K562 (cell line): ENCODE data around the gene PLEKHN1. TPM values are rescaled to one million over a fixed set of nuclear protein-coding genes. Genes with fewer than 3 reads are reported as not detected.
A peak's percentile ranks its signal among the peaks of the same experiment; 100 is the strongest.

Experiments
- E2F3 ChIP-seq: fragments of 250-450 bp; sonication (Bioruptor Pico); IDR thresholded peaks from 2 replicates; pipeline ENCODE4 v1.4.0; 2020; ENCODE audit warnings: mild to moderate bottlenecking
- ELF1 ChIP-seq: fragments of 200-800 bp; sonication (Bioruptor generic); IDR thresholded peaks from 2 replicates; pipeline ENCODE4 v1.6.1; 2016; ENCODE audit warnings: missing genetic modification characterization, missing compliant biosample characterization
- EWSR1 ChIP-seq: fragments of 450-650 bp; IDR thresholded peaks from 2 replicates; pipeline ENCODE4 v1.6.1; 2018; ENCODE audit warnings: borderline replicate concordance, mild to moderate bottlenecking, low read depth, moderate library complexity; ENCODE audit not compliant: partially characterized antibody
- GATA2 ChIP-seq: sonication (generic); formaldehyde crosslinking; IDR thresholded peaks from 2 replicates; pipeline ENCODE4 v1.4.0; 2020; ENCODE audit warnings: mild to moderate bottlenecking, missing genetic modification reagents
- KDM1A ChIP-seq, 2 experiments: fragments of 450-650 bp; IDR thresholded peaks; 2 replicates each; pipeline ENCODE4 v1.6.1; 2016; ENCODE audit warnings: mild to moderate bottlenecking in 2 of 2
- LEF1 ChIP-seq: fragments of 450-650 bp; IDR thresholded peaks from 2 replicates; pipeline ENCODE4 v1.6.1; 2016; ENCODE audit warnings: mild to moderate bottlenecking
- MTF1 ChIP-seq: fragments of 250-450 bp; sonication (Bioruptor Pico); IDR thresholded peaks from 2 replicates; pipeline ENCODE4 v1.9.0; 2021; ENCODE audit warnings: moderate library complexity, mild to moderate bottlenecking, inconsistent platforms, borderline replicate concordance
- MYNN ChIP-seq, 2 experiments: sonication (generic); formaldehyde crosslinking in 1 of 2; IDR thresholded peaks; 2 replicates each; pipeline versions ENCODE4 v1.5.0 to v1.6.1; 2016 to 2020; ENCODE audit warnings: antibody characterized with exemption in 1 of 2, missing genetic modification reagents in 1 of 2
- NR2C2 ChIP-seq, 2 experiments: fragments of 200-800 bp in 1 of 2; sonication (Bioruptor generic) in 1 of 2; sonication (generic) in 1 of 2; formaldehyde crosslinking in 1 of 2; IDR thresholded peaks; 2 replicates each; pipeline versions ENCODE4 v1.6.1 to v1.8.0; 2016 to 2022; ENCODE audit warnings: mild to moderate bottlenecking in 1 of 2, missing compliant biosample characterization in 1 of 2, missing genetic modification characterization in 1 of 2, missing genetic modification reagents in 1 of 2
- PPARD ChIP-seq: fragments of 250-450 bp; sonication (Bioruptor Pico); IDR thresholded peaks from 2 replicates; pipeline ENCODE4 v1.8.0; 2022; ENCODE audit warnings: inconsistent platforms, mild to moderate bottlenecking, moderate library complexity
- PRMT5 ChIP-seq: sonication (generic); formaldehyde crosslinking; IDR thresholded peaks from 2 replicates; pipeline ENCODE4 v1.5.0; 2020; ENCODE audit warnings: missing genetic modification reagents
- PRPF4 ChIP-seq: fragments of 200-400 bp; formaldehyde crosslinking; IDR thresholded peaks from one replicate; pipeline ENCODE4 v1.6.1; 2017; ENCODE audit warnings: low read length, low read depth, mild to moderate bottlenecking; ENCODE audit not compliant: insufficient read depth, poor library complexity, severe bottlenecking
- SAFB ChIP-seq: fragments of 200-400 bp; formaldehyde crosslinking; IDR thresholded peaks from 2 replicates; pipeline ENCODE4 v1.6.1; 2017; ENCODE audit warnings: low read depth, low read length, borderline replicate concordance
- SAFB2 ChIP-seq: fragments of 200-400 bp; formaldehyde crosslinking; IDR thresholded peaks from 2 replicates; pipeline ENCODE4 v1.6.1; 2018; ENCODE audit warnings: borderline replicate concordance, low read length, low read depth, moderate library complexity; ENCODE audit not compliant: severe bottlenecking
- SP1 ChIP-seq: sonication (generic); formaldehyde crosslinking; IDR thresholded peaks from 2 replicates; pipeline ENCODE4 v1.8.1; 2022; ENCODE audit warnings: mild to moderate bottlenecking, missing genetic modification reagents
- ZEB2 ChIP-seq: fragments of 450-650 bp; IDR thresholded peaks from 2 replicates; pipeline ENCODE4 v1.6.1; 2016
- ZFP30 ChIP-seq: fragments of 250-450 bp; sonication (Bioruptor Pico); IDR thresholded peaks from 2 replicates; pipeline ENCODE4 v1.8.0; 2022; ENCODE audit warnings: moderate library complexity, mild to moderate bottlenecking, inconsistent platforms, borderline replicate concordance
- ZKSCAN1 ChIP-seq: fragments of 150-350 bp; IDR thresholded peaks from 2 replicates; pipeline ENCODE4 v1.6.1; 2016; ENCODE audit warnings: low read depth, low read length
- ZNF174 ChIP-seq: fragments of 250-450 bp; sonication (Bioruptor Pico); IDR thresholded peaks from 2 replicates; pipeline ENCODE4 v1.4.0; 2020; ENCODE audit warnings: mild to moderate bottlenecking
- ZNF224 ChIP-seq: sonication (generic); formaldehyde crosslinking; IDR thresholded peaks from 2 replicates; pipeline ENCODE4 v1.8.0; 2022; ENCODE audit warnings: mild to moderate bottlenecking, missing genetic modification reagents
- ZNF232 ChIP-seq: sonication (generic); formaldehyde crosslinking; IDR thresholded peaks from 2 replicates; pipeline ENCODE4 v1.8.0; 2022; ENCODE audit warnings: mild to moderate bottlenecking, missing genetic modification reagents
- ZNF316 ChIP-seq: fragments of 450-650 bp; IDR thresholded peaks from 2 replicates; pipeline ENCODE4 v1.6.1; 2016
- ZNF584 ChIP-seq: fragments of 200-800 bp; sonication (Bioruptor generic); IDR thresholded peaks from 2 replicates; pipeline ENCODE4 v1.6.1; 2016; ENCODE audit warnings: low read depth, mild to moderate bottlenecking, missing genetic modification characterization, missing compliant biosample characterization
- polyA plus RNA-seq, 8 experiments: library from polyadenylated mRNA; depleted of rRNA in 4 of 8; stranded (reverse) in 5 of 8; unstranded in 3 of 8; fragments of >200 nt; fragmentation: Nextera tagmentation in 2 of 8; fragmentation: Illumina TruSeq in 1 of 8; extraction: Ambion mirVana in 2 of 8; extraction: Trizol in 1 of 8; gene quantifications; 2 replicates each; pipeline versions ENCODE4 v1.2.1 to v1.2.3, GENCODE V29; 2011 to 2014; ENCODE audit warnings: inconsistent platforms in 1 of 8, missing spikeins in 1 of 8
- total RNA-seq, 7 experiments: library from RNA; depleted of rRNA in 6 of 7; stranded (reverse); fragments of >200 nt in 6 of 7; fragmentation: Illumina TruSeq in 2 of 7; extraction: Trizol in 2 of 7; gene quantifications; 2 replicates each; pipeline versions ENCODE4 v1.2.1 to v1.2.3, GENCODE V29; 2011 to 2021; ENCODE audit warnings: low replicate concordance in 1 of 7
- TF ChIP-seq, protein P1 (sequence below): sonication (generic); formaldehyde crosslinking; IDR thresholded peaks from 2 replicates; pipeline ENCODE4 v1.8.0; 2022; ENCODE audit warnings: missing genetic modification reagents, mild to moderate bottlenecking, moderate library complexity, borderline replicate concordance
- TF ChIP-seq, protein P2 (sequence below): fragments of 250-450 bp; sonication (Bioruptor Pico); IDR thresholded peaks from 2 replicates; pipeline ENCODE4 v1.8.0; 2021; ENCODE audit warnings: moderate library complexity, mild to moderate bottlenecking, inconsistent platforms
- TF ChIP-seq, protein P3 (sequence below): IDR thresholded peaks from 2 replicates; pipeline ENCODE4 v1.6.1; 2011; ENCODE audit warnings: borderline replicate concordance, low read depth, mild to moderate bottlenecking, moderate library complexity, low read length; ENCODE audit not compliant: insufficient read depth, poor library complexity, severe bottlenecking

The PLEKHN1 gene
- total and polyA plus RNA-seq, 9 of the 15 experiments (the other 6 are each of a cell fraction or from before 2014, with no cell fraction given) = 0.07 to 1.5 (median 0.13) TPM; not detected in 2

DNA sequence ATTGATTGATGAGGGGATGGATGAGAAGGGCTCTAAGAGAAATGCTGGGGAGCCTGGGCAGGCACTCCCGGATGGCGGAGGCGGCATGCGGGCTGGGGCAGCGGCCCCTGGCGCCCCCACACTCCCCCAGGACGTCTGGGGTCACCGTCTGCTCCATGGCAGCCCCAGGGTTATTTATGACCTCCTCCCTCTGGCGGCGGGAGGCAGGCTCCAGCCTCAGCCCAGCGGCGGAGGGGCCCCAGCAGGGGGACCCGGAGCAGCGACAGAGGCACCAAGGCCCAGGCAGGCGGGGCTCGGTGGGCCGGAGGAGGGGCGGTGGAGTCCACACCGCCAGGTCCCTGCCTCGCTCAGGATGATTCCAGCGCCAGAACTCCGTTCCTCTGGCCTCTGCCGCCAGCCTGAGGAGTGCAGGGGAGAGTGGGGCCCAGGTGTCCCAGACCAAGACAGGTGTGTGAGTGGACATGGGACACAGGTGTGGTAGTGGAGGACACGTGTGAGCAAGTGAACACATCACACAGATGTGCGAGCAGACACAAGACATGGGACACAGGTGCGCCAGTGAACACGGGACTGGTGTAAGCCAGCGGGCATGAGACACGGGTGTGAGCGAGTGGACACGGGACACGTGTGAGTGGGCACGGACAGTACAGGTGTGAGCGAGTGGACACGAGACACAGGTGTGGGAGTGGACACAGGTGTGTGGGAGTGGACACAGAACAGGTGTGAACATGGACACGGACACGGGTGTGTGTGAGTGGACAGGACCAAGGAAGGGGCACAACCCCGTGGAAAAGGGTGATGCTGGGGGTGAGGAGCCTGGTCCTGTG, 45.1 kb upstream of the PLEKHN1 start (continued):
- TF ChIP-seq, protein P1, sequence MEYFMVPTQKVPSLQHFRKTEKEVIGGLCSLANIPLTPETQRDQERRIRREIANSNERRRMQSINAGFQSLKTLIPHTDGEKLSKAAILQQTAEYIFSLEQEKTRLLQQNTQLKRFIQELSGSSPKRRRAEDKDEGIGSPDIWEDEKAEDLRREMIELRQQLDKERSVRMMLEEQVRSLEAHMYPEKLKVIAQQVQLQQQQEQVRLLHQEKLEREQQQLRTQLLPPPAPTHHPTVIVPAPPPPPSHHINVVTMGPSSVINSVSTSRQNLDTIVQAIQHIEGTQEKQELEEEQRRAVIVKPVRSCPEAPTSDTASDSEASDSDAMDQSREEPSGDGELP (CRISPR knock-in tag) = peak; percentile 75
- TF ChIP-seq ZKSCAN1 (peak; percentile 53; the same call in 1 of the 2 replicates), GATA2 (no peak), ZNF316 (no peak), E2F3 (CRISPR knock-in tag) (no peak), PRMT5 (CRISPR knock-in tag) (no peak), MYNN (IDR thresholded peaks at IDR 0.05) (peak; percentile 72), MYNN (CRISPR knock-in tag; IDR thresholded peaks at IDR 0.05) (no peak), ZNF232 (no peak), SP1 (CRISPR knock-in tag) (peak; percentile 24; the same call in 1 of the 2 replicates), MTF1 (no peak), ZNF224 (CRISPR knock-in tag) (no peak), ELF1 (tag) (no peak), ZFP30 (CRISPR knock-in tag) (no peak), EWSR1 (no peak), ZEB2 (peak; percentile 12; the same call in 1 of the 2 replicates), NR2C2 (CRISPR knock-in tag; IDR thresholded peaks at IDR 0.05) (no peak; the same call in 1 of the 2 replicates), NR2C2 (tag; IDR thresholded peaks at IDR 0.05) (peak; percentile 54), ZNF174 (CRISPR knock-in tag) (no peak), SAFB (peak; percentile 74; the same call in 1 of the 2 replicates), PPARD (CRISPR knock-in tag) (no peak), KDM1A (IDR thresholded peaks at IDR 0.05) (peak; percentile 43 to 73; a peak in 3 of 4 replicates), LEF1 (peak; percentile 23; the same call in 1 of the 2 replicates), ZNF584 (no peak), PRPF4 (no peak), SAFB2 (no peak)
- TF ChIP-seq, protein P2, sequence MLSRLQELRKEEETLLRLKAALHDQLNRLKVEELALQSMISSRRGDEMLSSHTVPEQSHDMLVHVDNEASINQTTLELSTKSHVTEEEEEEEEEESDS (CRISPR knock-in tag) = no peak
- TF ChIP-seq, protein P3, sequence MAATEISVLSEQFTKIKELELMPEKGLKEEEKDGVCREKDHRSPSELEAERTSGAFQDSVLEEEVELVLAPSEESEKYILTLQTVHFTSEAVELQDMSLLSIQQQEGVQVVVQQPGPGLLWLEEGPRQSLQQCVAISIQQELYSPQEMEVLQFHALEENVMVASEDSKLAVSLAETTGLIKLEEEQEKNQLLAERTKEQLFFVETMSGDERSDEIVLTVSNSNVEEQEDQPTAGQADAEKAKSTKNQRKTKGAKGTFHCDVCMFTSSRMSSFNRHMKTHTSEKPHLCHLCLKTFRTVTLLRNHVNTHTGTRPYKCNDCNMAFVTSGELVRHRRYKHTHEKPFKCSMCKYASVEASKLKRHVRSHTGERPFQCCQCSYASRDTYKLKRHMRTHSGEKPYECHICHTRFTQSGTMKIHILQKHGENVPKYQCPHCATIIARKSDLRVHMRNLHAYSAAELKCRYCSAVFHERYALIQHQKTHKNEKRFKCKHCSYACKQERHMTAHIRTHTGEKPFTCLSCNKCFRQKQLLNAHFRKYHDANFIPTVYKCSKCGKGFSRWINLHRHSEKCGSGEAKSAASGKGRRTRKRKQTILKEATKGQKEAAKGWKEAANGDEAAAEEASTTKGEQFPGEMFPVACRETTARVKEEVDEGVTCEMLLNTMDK = peak; percentile 94
